Skeletal muscle cell (primary cell): ENCODE measurements around the gene ZNF296.
"Not testable (repeated sequence)": the region's sequence is repeated elsewhere in the genome, so short reads cannot be mapped to it uniquely, and the experiment has no call there.

Experiments used
- DNase-seq: peaks from one replicate; pipeline ENCODE4 v3.0.0-alpha.2; 2010; ENCODE audit warnings: low read depth
- H3K4me3 ChIP-seq: 2 replicates; pipeline ENCODE4 v1.5.1; 2011; ENCODE audit warnings: low read depth, mild to moderate bottlenecking, control low read depth, low read length, moderate library complexity

Gene ZNF296

DNA sequence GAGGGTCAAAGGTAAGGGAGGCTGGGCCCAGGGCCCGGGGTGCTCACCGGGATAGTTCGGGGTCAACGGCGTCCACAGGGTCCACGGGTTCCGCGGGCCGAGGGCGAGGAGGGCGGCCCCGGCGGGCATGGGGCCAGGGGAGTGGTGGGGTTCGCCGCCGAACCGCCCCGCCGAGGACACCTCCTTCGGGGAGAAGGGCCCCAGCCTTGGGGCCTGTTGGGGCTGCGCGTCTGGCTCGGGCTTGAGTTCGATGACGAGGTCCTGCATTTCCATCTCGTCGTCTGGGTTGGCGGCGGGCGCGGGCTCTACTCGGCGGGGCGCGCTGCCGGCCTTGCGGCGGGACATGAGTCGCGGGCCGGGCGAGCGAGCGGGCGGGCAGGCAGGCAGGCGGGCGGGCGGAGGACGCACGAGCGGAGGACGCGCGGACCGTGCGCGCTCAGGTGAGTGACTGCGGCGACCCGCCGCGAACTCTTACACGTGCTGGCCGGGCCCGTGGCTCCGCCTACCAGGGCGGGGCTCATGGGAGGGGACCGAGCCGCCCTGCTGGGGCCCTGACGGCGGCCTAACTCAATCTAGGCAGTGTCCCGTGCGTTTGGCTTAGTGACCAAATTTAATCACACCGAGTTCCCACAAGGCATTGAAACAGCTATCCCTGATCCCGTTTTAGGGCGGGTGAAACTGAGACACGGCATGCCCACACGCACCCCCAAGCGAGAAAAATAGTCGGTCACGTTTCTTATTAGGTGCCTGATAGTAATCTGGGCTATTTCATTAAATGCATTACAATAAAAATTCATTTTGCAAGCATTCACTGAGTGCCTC lies at the start of gene ZNF296:
Gene ZNF296, minus strand, starts transcription at position 450 of the 822 bp plus-strand sequence. Its CDS starts 105 bp downstream, at position 345.
- DNase-seq, result no peak
- peak within 1 kb of the TSS; percentile 47 for H3K4me3 ChIP-seq

DNA sequence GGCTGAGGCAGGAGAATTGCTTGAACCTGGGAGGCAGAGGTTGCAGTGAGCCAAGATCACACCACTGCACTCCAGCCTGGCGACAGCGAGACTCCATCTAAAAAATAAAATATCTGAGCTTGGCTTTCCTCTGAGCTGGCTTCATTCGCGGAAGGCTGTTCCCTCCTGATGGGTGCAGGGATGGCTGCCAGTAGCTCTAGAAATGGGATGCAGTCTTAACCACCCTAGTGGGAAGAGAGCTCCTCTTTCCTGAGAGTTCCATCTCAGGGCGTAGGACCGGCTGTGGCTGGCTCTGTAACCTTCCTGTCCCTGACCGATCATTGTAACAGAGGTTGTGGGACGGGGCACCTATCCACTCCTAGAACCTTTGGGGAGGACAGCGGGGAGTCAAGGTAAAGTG lies 49.1 kb upstream of the ZNF296 start:
- H3K4me3 ChIP-seq, result no peak overlapping the region
- no peak for DNase-seq

DNA sequence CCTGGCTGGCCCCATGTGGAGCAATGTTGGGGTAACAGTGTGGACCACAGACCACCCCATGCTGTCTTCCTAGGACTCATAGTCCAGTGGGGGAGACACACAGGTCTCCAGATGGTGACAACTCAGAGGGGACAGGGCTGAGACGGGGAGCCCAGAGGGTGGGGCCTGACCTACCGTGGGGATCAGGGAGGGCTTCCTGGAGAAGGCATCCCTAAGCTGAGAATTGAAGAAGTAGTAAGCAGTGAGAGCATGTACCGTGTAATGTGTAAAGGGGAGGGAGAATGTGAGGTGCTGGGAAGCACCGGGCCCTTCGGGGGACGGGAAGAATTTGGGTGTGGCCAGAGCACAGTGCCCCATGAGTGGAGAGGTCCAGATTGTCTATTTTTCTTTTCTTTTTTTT lies 47.7 kb upstream of the ZNF296 start:
- H3K4me3 ChIP-seq, result no peak overlapping the region
- no peak for DNase-seq

DNA sequence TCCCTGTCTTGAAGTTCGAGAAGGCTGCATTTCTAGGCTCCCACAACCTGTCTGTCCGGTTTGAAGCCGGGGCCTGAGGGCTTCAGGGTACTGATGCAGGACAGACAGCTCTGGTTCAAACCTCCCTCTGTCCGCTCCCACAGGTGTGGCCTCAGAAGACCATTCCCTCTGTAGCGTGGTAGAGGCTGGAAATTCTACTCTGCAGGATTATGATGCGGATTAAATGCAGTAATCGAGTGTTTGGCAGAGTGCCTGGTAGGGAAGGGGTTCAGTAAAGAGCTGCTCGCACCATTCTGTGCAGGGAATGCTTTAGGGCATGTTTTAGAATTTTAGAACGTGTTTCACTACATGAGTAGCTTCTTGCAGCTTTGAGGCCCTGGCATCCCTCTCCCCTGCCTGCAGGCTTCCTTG lies 47.2 kb upstream of the ZNF296 start:
- no peak for DNase-seq
- H3K4me3 ChIP-seq, result no peak overlapping the region

GRCh38 chr19:45122832-45123231 lies 46.6 kb upstream of the ZNF296 start:
- H3K4me3 ChIP-seq, result no peak overlapping the region

DNA sequence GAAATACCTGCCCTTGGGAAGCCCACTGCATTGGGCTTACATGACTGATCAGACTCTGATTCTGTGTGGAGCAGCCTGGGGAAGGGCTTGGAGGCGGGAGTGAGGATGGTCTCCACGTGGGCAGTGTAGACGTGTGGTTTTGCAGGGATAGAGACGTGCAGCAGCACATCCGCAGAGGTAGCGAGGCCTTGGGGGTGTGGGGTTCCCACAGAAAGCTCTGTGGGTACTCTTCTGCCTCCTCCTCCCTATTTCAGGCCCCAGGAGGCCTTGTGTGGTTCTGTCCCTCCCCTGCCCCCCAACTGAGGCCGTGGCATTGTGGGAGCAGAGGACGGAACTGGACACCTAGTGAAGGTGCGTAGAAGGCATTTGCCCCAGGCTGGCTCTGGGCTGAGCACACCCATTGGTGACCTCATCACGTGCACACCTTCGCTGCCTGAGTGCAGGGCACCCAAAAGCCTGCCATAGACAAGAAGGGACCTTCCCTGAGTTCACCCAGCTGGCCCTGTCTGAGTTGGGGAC lies 45.6 kb upstream of the ZNF296 start:
- no peak overlapping the region for H3K4me3 ChIP-seq
- no peak for DNase-seq

More at GRCh38 chr19:45122832-45123231, 46.6 kb upstream of the ZNF296 start:
- no peak for DNase-seq

DNA sequence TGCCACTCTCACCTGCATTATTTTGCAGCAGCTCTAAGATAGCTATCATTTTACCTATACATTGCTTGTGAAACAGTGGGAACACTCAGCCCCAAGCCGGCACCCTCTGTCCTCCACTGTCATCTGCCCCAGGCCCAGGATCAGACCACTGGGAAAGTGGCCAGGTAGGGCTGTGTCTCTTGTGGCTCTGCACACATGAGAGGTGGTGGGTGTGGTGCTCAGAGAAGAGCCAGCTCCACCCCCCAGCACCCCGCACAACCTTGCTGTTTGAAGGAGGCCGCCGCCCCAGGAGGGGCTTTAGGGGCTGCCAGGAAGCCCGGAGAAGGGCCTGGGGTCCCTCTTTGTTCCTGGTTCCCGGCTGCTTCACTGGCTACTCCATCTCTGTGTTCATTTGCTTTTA lies 43.3 kb upstream of the ZNF296 start:
- no peak overlapping the region for H3K4me3 ChIP-seq
- DNase-seq, result no peak

- H3K4me3 ChIP-seq, DNase-seq: not testable (repeated sequence)
Measured at GRCh38 chr19:45118591-45119355, 42.5 kb upstream of the ZNF296 start.

DNA sequence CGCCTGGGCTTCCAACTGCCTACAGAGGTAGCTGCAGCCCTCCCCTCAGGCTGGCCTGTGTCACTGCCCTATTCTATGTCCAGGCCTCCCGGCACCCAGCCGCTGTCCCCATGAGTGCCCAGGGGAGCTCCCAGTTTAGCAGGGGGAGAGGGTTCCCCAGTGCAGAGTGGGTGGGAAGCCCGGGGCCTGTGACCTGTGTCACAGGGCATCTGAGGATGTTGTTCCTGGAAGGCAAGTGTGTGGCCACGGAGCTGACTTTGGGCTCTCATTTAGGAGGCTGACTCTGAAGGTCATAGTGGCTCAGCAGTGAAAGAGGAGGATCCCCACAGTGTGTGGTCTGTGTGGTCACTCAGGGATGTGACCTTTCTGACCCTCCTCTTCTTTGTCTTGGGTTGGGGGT lies 41.8 kb upstream of the ZNF296 start:
- DNase-seq, result no peak
- no peak overlapping the region for H3K4me3 ChIP-seq

GRCh38 chr19:45117671-45118070 lies 41.4 kb upstream of the ZNF296 start:
- DNase-seq, result no peak
- no peak overlapping the region for H3K4me3 ChIP-seq

DNA sequence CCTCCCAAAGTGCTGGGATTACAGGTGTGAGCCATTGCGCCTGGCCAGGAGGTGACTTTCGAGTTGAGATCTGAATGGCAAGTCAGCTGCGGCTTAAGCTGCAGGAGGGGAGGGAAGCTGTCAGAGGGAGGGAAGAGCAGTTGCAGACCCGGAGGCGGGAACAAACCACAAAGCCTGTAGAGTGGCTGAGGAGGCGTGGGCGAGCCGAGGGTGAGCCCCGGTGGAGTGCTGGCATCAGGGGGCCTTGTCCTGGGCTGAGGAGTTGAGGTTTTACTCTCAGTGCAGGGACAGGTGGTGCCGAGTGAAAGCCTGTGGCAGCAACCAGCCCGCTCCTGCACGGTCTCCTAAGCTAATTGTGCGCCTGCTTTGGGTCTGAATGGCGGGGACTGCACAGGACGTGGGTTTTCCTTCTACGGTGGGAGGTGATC lies 40.9 kb upstream of the ZNF296 start:
- H3K4me3 ChIP-seq, result no peak overlapping the region
- no peak for DNase-seq

DNA sequence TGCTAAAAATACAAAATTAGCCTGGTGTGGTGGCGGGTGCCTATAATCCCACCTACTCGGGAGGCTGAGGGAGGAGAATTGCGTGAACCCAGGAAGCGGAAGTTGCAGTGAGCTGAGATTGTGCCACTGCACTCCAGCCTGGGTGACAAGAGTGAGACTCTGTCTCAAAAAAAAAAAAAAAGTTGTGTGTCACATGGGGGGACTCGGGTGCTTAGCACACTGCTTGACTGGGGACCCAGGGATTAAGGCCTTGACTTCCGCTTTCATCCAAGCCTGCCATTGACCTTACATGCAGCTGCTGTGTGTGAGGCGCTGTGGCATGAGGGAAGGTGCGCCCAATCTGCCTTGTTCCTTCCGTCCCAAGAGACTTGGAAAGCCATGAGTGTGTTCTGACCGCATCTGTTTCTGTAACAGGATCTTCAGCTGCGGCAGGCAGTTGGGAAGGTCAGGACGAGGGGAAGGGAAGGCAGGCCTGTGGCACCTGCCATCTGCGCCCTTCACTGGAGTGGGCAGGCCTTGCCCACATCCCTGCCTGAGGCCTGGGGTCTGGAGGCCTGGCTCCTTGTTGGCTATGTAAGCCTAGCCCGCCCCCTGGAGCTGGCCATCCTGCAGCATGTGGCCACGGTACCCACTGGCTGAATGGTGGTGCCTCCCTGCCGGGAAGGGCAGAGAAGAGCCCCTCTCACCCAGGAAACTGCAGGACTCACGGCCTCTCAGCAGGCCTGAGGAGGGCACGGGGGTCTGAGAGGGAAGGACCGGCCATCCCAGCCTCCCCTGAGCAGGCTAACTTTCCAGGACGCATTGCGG lies 39.7 kb upstream of the ZNF296 start:
- no peak overlapping the region for H3K4me3 ChIP-seq
- peak; percentile 54 for DNase-seq

DNA sequence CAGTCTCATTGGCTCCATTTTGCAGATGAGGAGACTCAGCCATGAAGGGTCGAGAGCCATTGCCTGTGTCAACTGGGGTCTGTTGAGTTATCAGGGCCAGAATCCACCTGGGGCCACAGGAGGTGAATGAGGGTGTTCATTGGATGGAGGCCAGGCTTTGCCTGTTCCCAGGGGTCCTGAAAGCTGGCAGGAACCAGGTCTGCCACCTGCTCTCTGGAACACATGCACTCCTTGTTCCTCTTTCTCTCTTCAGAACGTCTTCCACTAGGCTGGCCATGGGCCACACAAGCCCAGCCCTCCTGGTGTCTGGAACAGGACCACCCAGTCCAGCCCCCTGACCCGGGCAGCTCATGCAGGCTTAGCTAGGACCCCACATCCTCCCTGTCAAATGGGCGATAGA lies 37.8 kb upstream of the ZNF296 start:
- DNase-seq, result no peak

DNA sequence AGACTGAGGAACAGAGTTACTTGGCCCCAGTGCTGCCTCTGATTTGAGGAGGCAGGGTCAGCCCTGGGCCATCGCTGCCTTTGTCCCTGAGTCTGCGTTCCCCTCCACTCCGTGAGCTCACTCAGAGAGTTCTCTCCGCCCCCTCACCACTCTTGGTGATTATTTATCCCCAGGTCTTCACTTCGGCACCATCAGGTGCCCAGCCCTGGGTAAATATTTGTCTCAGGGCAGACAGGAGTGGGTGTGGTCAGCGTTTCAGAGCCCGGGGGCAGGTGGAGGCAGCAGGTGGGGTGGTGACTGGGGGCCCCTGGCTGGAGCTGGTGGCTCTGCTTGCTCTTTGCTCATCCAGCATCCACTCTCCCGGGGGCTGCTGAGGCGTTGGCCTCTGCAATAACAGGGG lies 37.4 kb upstream of the ZNF296 start:
- no peak overlapping the region for H3K4me3 ChIP-seq
- no peak for DNase-seq

More for the DNA sequence above, 37.8 kb upstream of the ZNF296 start:
- no peak overlapping the region for H3K4me3 ChIP-seq

GRCh38 chr19:45112111-45112827 lies 36.0 kb upstream of the ZNF296 start:
- DNase-seq, result no peak
- no peak overlapping the region for H3K4me3 ChIP-seq

- no peak for DNase-seq
- H3K4me3 ChIP-seq, result no peak overlapping the region
Measured at GRCh38 chr19:45110851-45111266, 34.6 kb upstream of the ZNF296 start.

DNA sequence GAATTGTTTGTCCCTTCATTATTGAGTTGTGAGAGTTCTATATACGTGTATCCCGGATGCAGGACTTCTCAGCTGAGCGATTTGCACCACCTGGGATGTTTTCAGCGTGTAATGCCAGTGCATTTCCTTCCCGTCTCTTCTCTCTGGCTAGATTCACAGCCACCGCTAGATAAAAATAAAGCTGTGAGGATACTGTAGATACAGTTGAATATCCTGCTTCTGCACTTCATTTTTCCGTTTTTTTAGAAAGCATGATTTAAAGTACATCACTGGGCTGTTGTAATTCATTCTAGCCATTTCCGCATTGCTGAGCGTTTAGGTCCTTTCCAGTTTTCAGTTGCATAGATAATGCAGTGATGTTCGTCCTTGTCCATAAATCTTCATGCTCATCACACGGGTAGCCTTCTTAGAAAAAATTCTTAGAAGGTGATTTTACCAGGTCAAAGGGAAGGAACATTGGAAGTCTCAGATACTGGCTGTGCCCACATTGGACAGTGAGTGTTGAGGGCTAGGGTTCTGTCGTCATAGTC lies 31.4 kb upstream of the ZNF296 start:
- no peak for DNase-seq

DNA sequence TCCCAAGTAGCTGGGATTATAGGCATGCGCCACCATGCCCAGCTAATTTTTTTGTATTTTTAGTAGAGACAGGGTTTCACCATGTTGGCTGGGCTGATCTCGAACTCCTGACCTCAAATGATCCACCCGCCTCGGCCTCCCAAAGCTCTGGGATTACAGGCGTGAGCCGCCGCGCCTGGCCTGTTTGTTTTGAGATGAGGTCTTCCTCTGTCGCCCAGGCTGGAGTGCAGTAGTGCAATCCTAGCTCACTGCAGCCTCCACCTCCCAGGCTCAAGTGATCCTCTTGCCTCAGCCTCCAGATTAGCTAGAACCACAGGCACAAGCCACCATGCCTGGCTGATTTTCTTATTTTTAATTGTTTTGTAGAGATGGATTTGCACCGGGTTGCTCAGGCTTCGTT lies 30.1 kb upstream of the ZNF296 start:
- DNase-seq, H3K4me3 ChIP-seq: not testable (repeated sequence)

More for the DNA sequence above, 31.4 kb upstream of the ZNF296 start:
- H3K4me3 ChIP-seq, result no peak overlapping the region
